Stomach smooth muscle (tissue), 2 donors: ENCODE measurements around the gene IFT57.

Experiments used
- H3K27ac ChIP-seq: one replicate; pipeline ENCODE4 v1.7.0; 2013; ENCODE audit warnings: mild to moderate bottlenecking, low read length, inconsistent platforms
- H3K27me3 ChIP-seq, 2 donors: one replicate each; pipeline ENCODE4 v1.7.0; 2013; ENCODE audit warnings: low read length in 2 of 2; ENCODE audit not compliant: insufficient read depth in 2 of 2, control insufficient read depth in 1 of 2
- H3K36me3 ChIP-seq, 2 donors: one replicate each; pipeline ENCODE4 v1.7.0; 2013; ENCODE audit warnings: low read length in 2 of 2; ENCODE audit not compliant: control insufficient read depth in 2 of 2, insufficient read depth in 2 of 2
- H3K4me1 ChIP-seq: one replicate; pipeline ENCODE4 v1.7.0; 2013; ENCODE audit warnings: low read length; ENCODE audit not compliant: control insufficient read depth, insufficient read depth
- H3K4me3 ChIP-seq, 2 donors: one replicate each; pipeline ENCODE4 v1.7.0; 2013; ENCODE audit warnings: low read length in 2 of 2
- H3K9ac ChIP-seq, 2 donors: one replicate each; pipeline ENCODE4 v1.7.0; 2013; ENCODE audit warnings: low read length in 2 of 2, mild to moderate bottlenecking in 1 of 2
- H3K9me3 ChIP-seq, 2 donors: one replicate each; pipeline ENCODE4 v1.7.0; 2013; ENCODE audit warnings: low read length in 2 of 2; ENCODE audit not compliant: control insufficient read depth in 2 of 2
- donor health status: healthy.
- donor health status: Pancreatic carcinoma.

IFT57 gene

GRCh38 chr3:108117241-108117775 lies 104.9 kb downstream of the IFT57 start:
- Histone ChIP-seq H3K36me3 (no peaks in the 10 kb centered on the region), H3K4me1 (no peaks in the 10 kb centered on the region), H3K9ac (no peak overlapping the region), H3K27me3 (no peaks in the 10 kb centered on the region), H3K9me3 (no peaks in the 10 kb centered on the region), H3K27ac (no peak overlapping the region), H3K4me3 (no peak overlapping the region)

- H3K36me3 ChIP-seq = no peaks in the 10 kb centered on the region
- no peaks in the 10 kb centered on the region for H3K27me3 ChIP-seq
- H3K4me3 ChIP-seq = no peak overlapping the region
- H3K9me3 ChIP-seq = no peaks in the 10 kb centered on the region
- H3K9ac ChIP-seq = no peak overlapping the region
- H3K27ac ChIP-seq = no peak overlapping the region
- no peaks in the 10 kb centered on the region for H3K4me1 ChIP-seq
These were observed 107.7 kb downstream of the IFT57 start for GRCh38 chr3:108114423-108115065.

DNA sequence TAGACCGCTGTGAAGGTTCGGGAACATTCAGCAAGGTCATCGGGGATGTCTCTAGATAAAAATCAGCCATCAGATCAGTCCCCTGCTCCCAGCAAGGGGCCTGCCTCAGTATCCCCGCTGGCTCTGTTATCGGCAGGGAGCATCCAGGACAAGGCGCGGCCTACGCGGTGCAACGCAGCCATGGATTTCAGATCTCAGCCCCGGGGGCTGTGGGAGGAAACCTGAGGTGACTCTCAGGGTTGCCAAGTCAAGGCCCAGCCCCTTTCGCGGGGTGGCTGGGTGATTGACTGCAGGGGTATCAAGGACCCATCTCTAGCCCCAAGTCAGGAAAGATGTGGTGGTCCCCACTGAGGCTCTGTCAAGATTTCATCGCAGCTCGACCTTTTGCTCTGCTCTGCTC lies 108.2 kb downstream of the IFT57 start:
- Histone ChIP-seq H3K36me3 (no peaks in the 10 kb centered on the region), H3K27ac (no peak overlapping the region), H3K9ac (no peak overlapping the region), H3K4me3 (no peak overlapping the region), H3K27me3 (no peaks in the 10 kb centered on the region), H3K9me3 (no peaks in the 10 kb centered on the region), H3K4me1 (no peaks in the 10 kb centered on the region)

DNA sequence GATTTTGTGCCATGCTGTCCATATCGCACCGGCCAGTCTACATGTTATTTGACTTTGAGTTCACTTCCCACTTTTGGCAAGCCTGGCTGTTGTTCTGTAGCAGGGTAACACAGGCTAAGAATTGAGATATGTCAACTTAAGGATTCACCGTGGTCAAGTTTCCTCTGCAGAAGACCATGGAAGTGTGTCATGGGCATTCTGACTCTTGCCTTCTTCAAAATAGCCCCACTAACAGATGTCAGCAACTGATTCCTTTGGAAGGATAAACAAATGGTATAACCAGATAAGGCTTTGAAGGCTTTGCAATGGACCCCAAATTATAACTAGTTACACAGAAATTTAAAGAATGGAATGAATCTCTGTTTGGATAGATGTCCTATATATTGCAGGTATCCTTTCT lies 111.3 kb downstream of the IFT57 start:
- Histone ChIP-seq H3K9me3 (no peaks in the 10 kb centered on the region), H3K4me3 (no peak overlapping the region), H3K36me3 (no peaks in the 10 kb centered on the region)

More for the DNA sequence above, 111.3 kb downstream of the IFT57 start:
- Histone ChIP-seq H3K27ac (no peak overlapping the region), H3K27me3 (no peaks in the 10 kb centered on the region), H3K9ac (no peak overlapping the region), H3K4me1 (no peaks in the 10 kb centered on the region)
